HEK293 (cell line): ENCODE results near the gene RAB11FIP3.

Experiments used
- MYNN ChIP-seq: fragments of 450-650 bp; formaldehyde crosslinking; IDR thresholded peaks from 2 replicates; pipeline ENCODE4 v1.5.1; 2016; ENCODE audit warnings: missing biosample characterization, missing genetic modification characterization, borderline replicate concordance
- PRDM6 ChIP-seq: fragments of 450-650 bp; formaldehyde crosslinking; IDR thresholded peaks from 2 replicates; pipeline ENCODE4 v1.5.1; 2017; ENCODE audit warnings: missing biosample characterization, missing genetic modification characterization
- SETDB1 ChIP-seq: IDR thresholded peaks from one replicate; pipeline ENCODE4 v1.6.1; 2017; ENCODE audit warnings: mild to moderate bottlenecking, low read length, moderate library complexity, mixed read lengths; ENCODE audit not compliant: insufficient read length
- SP2 ChIP-seq: fragments of 450-650 bp; formaldehyde crosslinking; IDR thresholded peaks from 2 replicates; pipeline ENCODE4 v1.5.1; 2016; ENCODE audit warnings: missing biosample characterization, missing genetic modification characterization
- SP7 ChIP-seq: fragments of 450-650 bp; formaldehyde crosslinking; IDR thresholded peaks from 2 replicates; pipeline ENCODE4 v1.5.1; 2016; ENCODE audit warnings: missing biosample characterization, missing genetic modification characterization
- ZBTB44 ChIP-seq: fragments of 450-650 bp; IDR thresholded peaks from 2 replicates; pipeline ENCODE4 v1.5.1; 2018; ENCODE audit warnings: missing biosample characterization, mild to moderate bottlenecking, missing genetic modification characterization
- ZEB2 ChIP-seq: fragments of 450-650 bp; formaldehyde crosslinking; IDR thresholded peaks from 2 replicates; pipeline ENCODE4 v1.5.1; 2016; ENCODE audit warnings: missing biosample characterization, missing genetic modification characterization
- ZFP41 ChIP-seq: fragments of 450-650 bp; formaldehyde crosslinking; IDR thresholded peaks from 2 replicates; pipeline ENCODE4 v1.5.1; 2016; ENCODE audit warnings: missing biosample characterization, missing genetic modification characterization, borderline replicate concordance
- ZFP69B ChIP-seq: fragments of 450-650 bp; formaldehyde crosslinking; IDR thresholded peaks from 2 replicates; pipeline ENCODE4 v1.5.1; 2016; ENCODE audit warnings: missing biosample characterization, missing genetic modification characterization
- ZNF155 ChIP-seq: fragments of 450-650 bp; formaldehyde crosslinking; IDR thresholded peaks from 2 replicates; pipeline ENCODE4 v1.5.1; 2016; ENCODE audit warnings: missing biosample characterization, missing genetic modification characterization
- ZNF16 ChIP-seq: fragments of 450-650 bp; formaldehyde crosslinking; IDR thresholded peaks from 2 replicates; pipeline ENCODE4 v1.5.1; 2016; ENCODE audit warnings: low read depth, missing biosample characterization, missing genetic modification characterization
- ZNF214 ChIP-seq: fragments of 450-650 bp; formaldehyde crosslinking; IDR thresholded peaks from 2 replicates; pipeline ENCODE4 v1.5.1; 2017; ENCODE audit warnings: missing biosample characterization, mild to moderate bottlenecking, missing genetic modification characterization, borderline replicate concordance
- ZNF23 ChIP-seq: fragments of 450-650 bp; formaldehyde crosslinking; IDR thresholded peaks from 2 replicates; pipeline ENCODE4 v1.5.1; 2016; ENCODE audit warnings: missing biosample characterization, missing genetic modification characterization, borderline replicate concordance
- ZNF26 ChIP-seq: fragments of 450-650 bp; formaldehyde crosslinking; IDR thresholded peaks from 2 replicates; pipeline ENCODE4 v1.5.1; 2016; ENCODE audit warnings: missing biosample characterization, missing genetic modification characterization
- ZNF280D ChIP-seq: fragments of 450-650 bp; formaldehyde crosslinking; IDR thresholded peaks from 2 replicates; pipeline ENCODE4 v1.5.1; 2016; ENCODE audit warnings: missing biosample characterization, missing genetic modification characterization
- ZNF311 ChIP-seq: fragments of 450-650 bp; formaldehyde crosslinking; IDR thresholded peaks from 2 replicates; pipeline ENCODE4 v1.5.1; 2017; ENCODE audit warnings: missing biosample characterization, missing genetic modification characterization, borderline replicate concordance
- ZNF362 ChIP-seq: fragments of 450-650 bp; formaldehyde crosslinking; IDR thresholded peaks from 2 replicates; pipeline ENCODE4 v1.5.1; 2016; ENCODE audit warnings: missing biosample characterization, missing genetic modification characterization
- ZNF394 ChIP-seq: fragments of 450-650 bp; formaldehyde crosslinking; IDR thresholded peaks from 2 replicates; pipeline ENCODE4 v1.5.1; 2016; ENCODE audit warnings: missing biosample characterization, missing genetic modification characterization, mild to moderate bottlenecking, moderate library complexity, borderline replicate concordance
- ZNF404 ChIP-seq: fragments of 450-650 bp; formaldehyde crosslinking; IDR thresholded peaks from 2 replicates; pipeline ENCODE4 v1.5.1; 2017; ENCODE audit warnings: missing biosample characterization, missing genetic modification characterization
- ZNF626 ChIP-seq: fragments of 450-650 bp; sonication (Bioruptor Pico); formaldehyde crosslinking; IDR thresholded peaks from 2 replicates; pipeline ENCODE4 v1.5.1; 2018; ENCODE audit warnings: missing biosample characterization, missing genetic modification characterization, inconsistent platforms
- ZNF645 ChIP-seq: fragments of 450-650 bp; formaldehyde crosslinking; IDR thresholded peaks from 2 replicates; pipeline ENCODE4; 2016; ENCODE audit warnings: missing biosample characterization, missing genetic modification characterization
- ZNF660 ChIP-seq: fragments of 450-650 bp; IDR thresholded peaks from 2 replicates; pipeline ENCODE4 v1.5.1; 2018; ENCODE audit warnings: missing biosample characterization, mild to moderate bottlenecking, missing genetic modification characterization
- ZNF670 ChIP-seq: fragments of 450-650 bp; formaldehyde crosslinking; IDR thresholded peaks from 2 replicates; pipeline ENCODE4 v1.5.1; 2016; ENCODE audit warnings: missing biosample characterization, missing genetic modification characterization, low read depth
- ZNF692 ChIP-seq: fragments of 450-650 bp; formaldehyde crosslinking; IDR thresholded peaks from 2 replicates; pipeline ENCODE4 v1.5.1; 2016; ENCODE audit warnings: missing biosample characterization, missing genetic modification characterization
- ZNF777 ChIP-seq: fragments of 450-650 bp; formaldehyde crosslinking; IDR thresholded peaks from 2 replicates; pipeline ENCODE4 v1.5.1; 2017; ENCODE audit warnings: missing biosample characterization, missing genetic modification characterization, borderline replicate concordance
- ZSCAN16 ChIP-seq: fragments of 450-650 bp; formaldehyde crosslinking; IDR thresholded peaks from 2 replicates; pipeline ENCODE4 v1.5.1; 2016; ENCODE audit warnings: missing biosample characterization, missing genetic modification characterization
- ZXDB ChIP-seq: fragments of 450-650 bp; formaldehyde crosslinking; IDR thresholded peaks from 2 replicates; pipeline ENCODE4 v1.5.1; 2016; ENCODE audit warnings: missing biosample characterization, missing genetic modification characterization

RAB11FIP3 gene

GRCh38 chr16:391885-392335, 33.5 kb upstream of the RAB11FIP3 start (continued):
- no peak for TF ChIP-seq ZNF23
- TF ChIP-seq PRDM6 (tag by site-specific recombination), result no peak
- TF ChIP-seq ZFP41, result no peak
- TF ChIP-seq MYNN (tag by site-specific recombination), result no peak
- no peak for TF ChIP-seq ZNF362
- TF ChIP-seq ZFP69B (tag by site-specific recombination), result no peak
- no peak for TF ChIP-seq ZNF670 (tag by site-specific recombination)
- TF ChIP-seq ZBTB44 (tag by site-specific recombination), result no peak
- no peak for TF ChIP-seq ZNF26 (tag by site-specific recombination)
- no peak for TF ChIP-seq ZNF404 (tag by site-specific recombination)
- no peak for TF ChIP-seq ZSCAN16
- peak; percentile 47; the same call in 1 of the 2 replicates for TF ChIP-seq ZNF692 (tag by site-specific recombination)
- no peak for TF ChIP-seq ZNF645
- peak; percentile 90 for TF ChIP-seq SETDB1
- no peak for TF ChIP-seq ZNF394 (tag by site-specific recombination)
- TF ChIP-seq ZNF155 (tag by site-specific recombination), result no peak
- no peak for TF ChIP-seq ZNF16 (tag by site-specific recombination)
- TF ChIP-seq ZNF311 (tag by site-specific recombination), result no peak
- no peak for TF ChIP-seq ZNF777
- TF ChIP-seq ZNF280D (tag by site-specific recombination), result no peak; the same call in none of the 2 replicates
- TF ChIP-seq ZNF214 (tag by site-specific recombination), result no peak
- TF ChIP-seq SP2, result no peak
- TF ChIP-seq ZNF660, result peak; percentile 94
- peak; percentile 52; the same call in 1 of the 2 replicates for TF ChIP-seq SP7 (tag by site-specific recombination)
- TF ChIP-seq ZEB2, result peak; percentile 59; the same call in 1 of the 2 replicates
- TF ChIP-seq ZXDB (tag by site-specific recombination), result peak; percentile 58
- TF ChIP-seq ZNF626, result no peak
